Mesendoderm (in vitro differentiated cells): ENCODE measurements around the gene RAD23A.
"Not testable (repeated sequence)": the region's sequence is repeated elsewhere in the genome, so short reads cannot be mapped to it uniquely, and the experiment has no call there.

Experiments
- DNase-seq: peaks from one replicate; pipeline ENCODE4 v3.0.0; 2013
- H2AK5ac ChIP-seq: 2 replicates; pipeline ENCODE4 v1.6.1; 2013; ENCODE audit warnings: low read length, inconsistent platforms
- H2BK120ac ChIP-seq: 2 replicates; pipeline ENCODE4 v1.6.1; 2013; ENCODE audit warnings: low read depth, mild to moderate bottlenecking, low read length, moderate library complexity, mixed read lengths
- H2BK15ac ChIP-seq: replicated peaks from 2 replicates; pipeline ENCODE4 v1.6.1; 2013; ENCODE audit warnings: low read depth, mild to moderate bottlenecking, moderate library complexity
- H2BK5ac ChIP-seq: 2 replicates; pipeline ENCODE4 v1.6.1; 2013; ENCODE audit warnings: low read length, inconsistent platforms
- H3K18ac ChIP-seq: 2 replicates; pipeline ENCODE4 v1.6.1; 2013; ENCODE audit warnings: mild to moderate bottlenecking, low read length, mixed read lengths
- H3K23ac ChIP-seq: one replicate; pipeline ENCODE4 v1.6.1; 2013; ENCODE audit warnings: low read length
- H3K27ac ChIP-seq: 2 replicates; pipeline ENCODE4 v1.5.1; 2013; ENCODE audit warnings: low read depth, mild to moderate bottlenecking, inconsistent platforms, low read length, moderate library complexity
- H3K27me3 ChIP-seq: 2 replicates; pipeline ENCODE4 v1.6.1; 2013; ENCODE audit warnings: low read length, control low read depth, mild to moderate bottlenecking, inconsistent platforms; ENCODE audit not compliant: insufficient read depth, poor library complexity
- H3K36me3 ChIP-seq: 2 replicates; pipeline ENCODE4 v1.6.1; 2013; ENCODE audit warnings: low read length, inconsistent platforms; ENCODE audit not compliant: control insufficient read depth, insufficient read depth
- H3K4ac ChIP-seq: one replicate; pipeline ENCODE4 v1.6.1; 2013; ENCODE audit warnings: low read depth, mild to moderate bottlenecking, low read length, moderate library complexity
- H3K4me1 ChIP-seq: 2 replicates; pipeline ENCODE4 v1.6.1; 2013; ENCODE audit warnings: low read depth, low read length, inconsistent platforms; ENCODE audit not compliant: control insufficient read depth
- H3K4me2 ChIP-seq: 2 replicates; pipeline ENCODE4 v1.6.1; 2013; ENCODE audit warnings: low read length
- H3K4me3 ChIP-seq: 2 replicates; pipeline ENCODE4 v1.5.1; 2013; ENCODE audit warnings: mild to moderate bottlenecking, low read length
- H3K56ac ChIP-seq: one replicate; pipeline ENCODE4 v1.6.1; 2013; ENCODE audit warnings: low read length
- H3K79me1 ChIP-seq: 2 replicates; pipeline ENCODE4 v1.6.1; 2013; ENCODE audit warnings: low read length, inconsistent platforms
- H3K79me2 ChIP-seq: 2 replicates; pipeline ENCODE4 v1.6.1; 2013; ENCODE audit warnings: mild to moderate bottlenecking, low read length; ENCODE audit not compliant: control insufficient read depth, insufficient read depth
- H3K9ac ChIP-seq: 2 replicates; pipeline ENCODE4 v1.6.1; 2013; ENCODE audit warnings: low read length, inconsistent platforms
- H4K5ac ChIP-seq: one replicate; pipeline ENCODE4 v1.6.1; 2013; ENCODE audit warnings: low read length
- H4K8ac ChIP-seq: one replicate; pipeline ENCODE4 v1.6.1; 2013; ENCODE audit warnings: low read depth, mild to moderate bottlenecking, control low read depth, low read length, moderate library complexity
- WGBS: extraction: QIAGEN DNeasy Blood & Tissue Kit; methylation state at CpG from one replicate; pipeline ENCODE4 v1.1.7; 2013; ENCODE audit warnings: low lambda C conversion rate, missing lambda C conversion rate; ENCODE audit not compliant: insufficient coverage; ENCODE audit errors: extremely low coverage; 5-methylcytosine and 5-hydroxymethylcytosine counted together

RAD23A gene

DNA sequence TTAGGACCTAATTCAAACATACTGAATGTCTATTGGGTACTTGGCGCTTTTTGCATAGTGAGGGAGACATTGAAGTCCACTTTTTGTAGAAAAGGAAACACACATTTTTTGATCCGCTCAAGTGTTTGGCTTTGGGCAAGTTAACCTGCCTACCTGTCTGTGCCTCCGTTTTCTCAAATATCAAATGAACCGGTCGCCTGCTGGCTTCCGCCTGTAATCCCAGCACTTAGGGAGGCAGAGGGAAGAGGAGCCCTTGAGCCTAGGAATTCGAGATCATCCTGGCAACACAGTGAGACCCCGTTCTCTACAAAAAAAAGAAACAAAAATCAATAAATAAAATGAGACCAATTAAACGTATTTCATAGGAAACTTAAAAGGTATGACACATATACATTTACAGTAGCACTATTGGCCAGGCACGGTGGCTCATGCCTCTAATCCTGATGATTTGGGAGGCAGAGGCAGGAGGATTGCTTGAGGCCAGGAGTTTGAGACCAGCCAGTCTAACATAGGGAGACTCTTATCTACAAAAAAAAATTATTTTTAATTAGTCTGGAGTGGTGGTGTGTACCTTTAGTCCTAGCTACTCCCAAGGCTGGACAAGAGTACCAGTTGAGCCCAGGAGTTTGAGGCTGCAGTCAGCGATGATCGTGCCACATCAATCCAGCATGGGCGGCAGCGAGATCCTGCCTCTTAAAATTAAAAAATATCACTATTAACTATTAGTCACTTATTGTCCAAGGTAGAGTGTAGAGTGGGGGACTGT is 1.3 kb downstream of the RAD23A start:
- Histone ChIP-seq H3K4me2 (peak overlapping the region; percentile 77), H2AK5ac (no peak overlapping the region), H3K27me3 (no peaks in the 10 kb centered on the region), H4K5ac (no peak overlapping the region), H3K27ac (no peak overlapping the region), H3K56ac (peak overlapping the region; percentile 93), H3K23ac (no peak overlapping the region), H3K4ac (no peak overlapping the region), H3K4me3 (peak overlapping the region; percentile 71), H3K18ac (peak overlapping the region; percentile 99), H2BK15ac (no peak overlapping the region), H2BK5ac (no peak overlapping the region), H3K36me3 (peaks cover 13% of the 10 kb centered on the region), H2BK120ac (no peak overlapping the region), H3K79me1 (peaks cover 9% of the 10 kb centered on the region), H3K4me1 (no peaks in the 10 kb centered on the region), H4K8ac (no peak overlapping the region), H3K79me2 (peaks cover 13% of the 10 kb centered on the region), H3K9ac (peak overlapping the region; percentile 91)
- peak; percentile 40 for DNase-seq
- no CpG with 5 or more reads among the region's 14 CpGs for WGBS

DNA sequence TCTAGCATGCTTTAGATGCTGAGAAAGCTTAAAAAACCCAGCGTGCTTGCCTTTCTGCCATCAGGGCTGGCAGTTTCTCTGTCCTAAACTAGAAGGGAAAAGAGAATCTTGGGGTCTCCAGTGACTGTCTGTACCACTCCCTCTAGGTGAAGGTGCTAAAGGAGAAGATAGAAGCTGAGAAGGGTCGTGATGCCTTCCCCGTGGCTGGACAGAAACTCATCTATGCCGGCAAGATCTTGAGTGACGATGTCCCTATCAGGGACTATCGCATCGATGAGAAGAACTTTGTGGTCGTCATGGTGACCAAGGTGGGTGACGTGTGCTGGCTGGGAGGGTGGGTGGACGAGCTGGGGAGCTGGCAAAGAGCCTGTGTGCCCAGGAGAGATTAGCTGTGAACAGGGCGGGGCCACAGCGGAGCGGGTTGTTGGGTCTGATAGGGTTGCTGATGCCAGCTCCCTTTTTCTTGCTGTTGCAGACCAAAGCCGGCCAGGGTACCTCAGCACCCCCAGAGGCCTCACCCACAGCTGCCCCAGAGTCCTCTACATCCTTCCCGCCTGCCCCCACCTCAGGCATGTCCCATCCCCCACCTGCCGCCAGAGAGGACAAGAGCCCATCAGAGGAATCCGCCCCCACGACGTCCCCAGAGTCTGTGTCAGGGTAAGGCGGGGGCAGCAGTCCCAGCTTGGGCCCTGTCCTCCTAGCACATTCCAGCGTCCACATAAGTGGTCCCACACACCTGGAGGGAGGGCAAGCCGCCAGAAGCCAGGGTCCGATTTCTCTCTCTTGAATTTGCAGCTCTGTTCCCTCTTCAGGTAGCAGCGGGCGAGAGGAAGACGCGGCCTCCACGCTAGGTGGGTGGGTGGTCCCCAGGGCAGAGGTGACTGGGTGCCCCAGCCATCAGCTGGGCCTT is 2.3 kb downstream of the RAD23A start:
- H3K9ac ChIP-seq, result no peak overlapping the region
- H3K79me2 ChIP-seq, result peaks cover 13% of the 10 kb centered on the region
- H3K23ac ChIP-seq, result no peak overlapping the region
- no peaks in the 10 kb centered on the region for H3K27me3 ChIP-seq
- H2BK5ac ChIP-seq, result no peak overlapping the region
- H3K79me1 ChIP-seq, result peaks cover 9% of the 10 kb centered on the region
- H3K27ac ChIP-seq, result no peak overlapping the region
- H3K56ac ChIP-seq, result no peak overlapping the region
- no peak overlapping the region for H2AK5ac ChIP-seq
- peaks cover 13% of the 10 kb centered on the region for H3K36me3 ChIP-seq
- H2BK15ac ChIP-seq, result no peak overlapping the region
- H3K4me2 ChIP-seq, result no peak overlapping the region
- H3K4ac ChIP-seq, result no peak overlapping the region
- no peaks in the 10 kb centered on the region for H3K4me1 ChIP-seq
- no peak for DNase-seq
- H3K4me3 ChIP-seq, result no peak overlapping the region
- no peak overlapping the region for H4K8ac ChIP-seq
- H4K5ac ChIP-seq, result no peak overlapping the region
- no peak overlapping the region for H3K18ac ChIP-seq
- WGBS, result no CpG with 5 or more reads among the region's 28 CpGs
- no peak overlapping the region for H2BK120ac ChIP-seq

DNA sequence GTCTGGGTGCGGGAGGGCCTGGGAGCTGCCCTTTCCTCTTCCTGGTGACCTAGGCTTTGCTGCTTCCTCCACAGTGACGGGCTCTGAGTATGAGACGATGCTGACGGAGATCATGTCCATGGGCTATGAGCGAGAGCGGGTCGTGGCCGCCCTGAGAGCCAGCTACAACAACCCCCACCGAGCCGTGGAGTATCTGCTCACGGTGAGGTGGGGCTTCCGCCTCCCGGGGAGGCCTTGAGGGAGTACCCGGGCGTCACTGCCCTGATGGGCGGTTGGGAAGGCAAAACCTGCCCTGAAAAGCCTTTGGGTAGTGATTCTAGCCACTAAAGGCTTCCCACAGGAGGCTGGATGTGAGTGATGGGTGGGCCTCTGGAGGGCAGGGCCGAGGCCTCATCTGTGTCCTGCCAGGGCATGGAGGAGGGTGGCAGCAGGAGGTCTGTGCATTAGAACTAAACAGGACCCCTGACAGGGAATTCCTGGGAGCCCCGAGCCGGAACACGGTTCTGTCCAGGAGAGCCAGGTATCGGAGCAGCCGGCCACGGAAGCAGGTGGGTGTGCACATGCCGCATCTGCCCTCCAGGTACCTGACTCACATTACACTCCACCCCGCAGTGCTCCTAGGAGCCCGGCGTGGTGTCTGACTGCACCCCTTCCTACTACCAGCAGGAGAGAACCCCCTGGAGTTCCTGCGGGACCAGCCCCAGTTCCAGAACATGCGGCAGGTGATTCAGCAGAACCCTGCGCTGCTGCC is 3.1 kb downstream of the RAD23A start:
- H3K27ac ChIP-seq, result no peak overlapping the region
- no CpG with 5 or more reads among the region's 30 CpGs for WGBS
- H3K4me3 ChIP-seq, result no peak overlapping the region
- H3K27me3 ChIP-seq, result no peaks in the 10 kb centered on the region
- no peak for DNase-seq
- H4K8ac ChIP-seq, result no peak overlapping the region
- H3K23ac ChIP-seq, result no peak overlapping the region
- no peak overlapping the region for H2AK5ac ChIP-seq
- no peak overlapping the region for H3K18ac ChIP-seq
- H3K79me2 ChIP-seq, result peaks cover 13% of the 10 kb centered on the region
- H3K4me1 ChIP-seq, result no peaks in the 10 kb centered on the region
- no peak overlapping the region for H4K5ac ChIP-seq
- no peak overlapping the region for H3K4me2 ChIP-seq
- no peak overlapping the region for H3K4ac ChIP-seq
- no peak overlapping the region for H2BK120ac ChIP-seq
- H3K9ac ChIP-seq, result no peak overlapping the region
- no peak overlapping the region for H3K56ac ChIP-seq
- no peak overlapping the region for H2BK5ac ChIP-seq
- peaks cover 5% of the 10 kb centered on the region for H3K79me1 ChIP-seq
- no peak overlapping the region for H2BK15ac ChIP-seq
- H3K36me3 ChIP-seq, result peaks cover 7% of the 10 kb centered on the region

DNA sequence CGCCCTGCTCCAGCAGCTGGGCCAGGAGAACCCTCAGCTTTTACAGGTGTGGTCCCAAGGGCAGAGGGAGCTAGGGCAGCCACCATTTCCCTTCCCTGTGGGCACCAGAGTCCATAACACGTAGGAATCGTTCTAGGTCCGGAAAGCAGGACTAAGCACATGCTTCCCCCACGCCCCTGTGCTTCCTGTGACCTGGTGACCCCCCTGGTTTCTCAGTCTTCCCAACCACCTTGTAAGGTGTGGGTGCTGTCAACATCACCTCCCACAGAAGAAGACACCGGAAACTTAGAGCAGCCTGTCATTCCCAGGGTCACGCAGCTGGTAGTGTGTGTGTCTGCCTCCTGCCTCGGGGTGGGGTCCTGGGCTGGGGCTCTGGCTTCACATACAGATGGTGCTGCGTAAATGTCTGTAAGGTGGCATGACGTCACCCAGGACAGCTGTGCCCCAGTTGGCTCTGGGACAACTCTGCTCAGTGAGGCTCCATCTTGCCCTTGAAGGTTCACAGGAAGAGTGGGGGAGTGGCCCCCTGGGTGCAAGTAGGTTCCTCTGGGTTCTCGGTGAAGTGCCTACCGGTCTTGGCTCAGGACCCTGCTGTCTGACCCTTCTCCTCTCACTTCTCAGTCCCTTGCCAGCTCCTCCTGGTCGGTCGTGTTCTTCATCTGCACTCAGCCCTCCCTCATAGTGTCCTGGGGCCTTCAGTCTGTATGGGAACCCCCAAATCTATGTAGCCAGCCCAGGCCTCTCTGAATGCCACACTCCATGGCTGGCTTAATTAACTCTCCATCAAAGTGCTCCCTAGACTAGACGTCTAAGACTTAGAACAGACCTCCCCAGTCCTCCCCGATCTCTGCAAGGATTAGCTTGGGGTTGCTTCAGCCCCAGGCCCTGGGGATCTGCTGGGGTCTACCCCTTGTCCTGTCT is 4.0 kb downstream of the RAD23A start:
- Histone ChIP-seq H3K4me3 (no peak overlapping the region), H2AK5ac (no peak overlapping the region), H3K4me2 (no peak overlapping the region), H3K27me3 (no peaks in the 10 kb centered on the region), H4K5ac (no peak overlapping the region), H2BK5ac (no peak overlapping the region), H3K18ac (no peak overlapping the region), H3K4ac (no peak overlapping the region), H3K4me1 (no peaks in the 10 kb centered on the region), H3K27ac (no peak overlapping the region), H3K79me2 (peaks cover 19% of the 10 kb centered on the region), H3K79me1 (peaks cover 5% of the 10 kb centered on the region), H3K9ac (no peak overlapping the region), H2BK15ac (no peak overlapping the region), H3K36me3 (peaks cover 9% of the 10 kb centered on the region), H4K8ac (no peak overlapping the region), H2BK120ac (no peak overlapping the region), H3K56ac (no peak overlapping the region), H3K23ac (no peak overlapping the region)
- WGBS, result no CpG with 5 or more reads among the region's 16 CpGs
- DNase-seq, result no peak

DNA sequence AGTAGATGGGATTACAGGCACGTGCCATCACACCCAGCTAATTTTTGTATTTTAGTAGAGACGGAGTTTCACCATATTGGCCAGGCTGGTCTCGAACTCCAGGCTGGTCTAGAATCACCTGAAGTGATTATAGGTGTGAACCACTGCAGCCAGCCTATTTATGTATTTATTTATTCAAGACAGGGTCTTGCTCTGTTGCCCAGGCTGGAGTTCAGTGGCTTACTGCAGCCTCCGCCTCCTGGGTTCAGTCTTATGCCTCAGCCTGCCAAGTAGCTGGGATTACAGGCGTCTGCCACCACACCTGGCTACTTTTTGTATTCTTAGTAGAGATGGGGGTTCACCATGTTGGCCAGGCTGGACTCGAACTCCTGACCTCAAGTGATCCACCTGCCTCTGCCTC is 6.4 kb downstream of the RAD23A start:
- not testable (repeated sequence) for H4K5ac ChIP-seq, H3K56ac ChIP-seq, H2BK5ac ChIP-seq, DNase-seq, H2BK120ac ChIP-seq, H3K4me3 ChIP-seq, H3K18ac ChIP-seq, H2BK15ac ChIP-seq, H2AK5ac ChIP-seq, H4K8ac ChIP-seq, H3K23ac ChIP-seq, H3K4ac ChIP-seq, H3K4me1 ChIP-seq, H3K9ac ChIP-seq, H3K27ac ChIP-seq, H3K4me2 ChIP-seq, H3K27me3 ChIP-seq
- H3K79me2 ChIP-seq, result peaks cover 31% of the 10 kb centered on the region
- no CpG with 5 or more reads among the region's 6 CpGs for WGBS
- H3K36me3 ChIP-seq, result peaks cover 12% of the 10 kb centered on the region
- peaks cover 12% of the 10 kb centered on the region for H3K79me1 ChIP-seq
